Measurements from ENCODE around the gene ULK1. TPM values are rescaled to one million over a fixed set of nuclear protein-coding genes. Genes with fewer than 3 reads are reported as not detected.

ULK1 gene
- total RNA-seq, 1 donor = 11.7 TPM

DNA sequence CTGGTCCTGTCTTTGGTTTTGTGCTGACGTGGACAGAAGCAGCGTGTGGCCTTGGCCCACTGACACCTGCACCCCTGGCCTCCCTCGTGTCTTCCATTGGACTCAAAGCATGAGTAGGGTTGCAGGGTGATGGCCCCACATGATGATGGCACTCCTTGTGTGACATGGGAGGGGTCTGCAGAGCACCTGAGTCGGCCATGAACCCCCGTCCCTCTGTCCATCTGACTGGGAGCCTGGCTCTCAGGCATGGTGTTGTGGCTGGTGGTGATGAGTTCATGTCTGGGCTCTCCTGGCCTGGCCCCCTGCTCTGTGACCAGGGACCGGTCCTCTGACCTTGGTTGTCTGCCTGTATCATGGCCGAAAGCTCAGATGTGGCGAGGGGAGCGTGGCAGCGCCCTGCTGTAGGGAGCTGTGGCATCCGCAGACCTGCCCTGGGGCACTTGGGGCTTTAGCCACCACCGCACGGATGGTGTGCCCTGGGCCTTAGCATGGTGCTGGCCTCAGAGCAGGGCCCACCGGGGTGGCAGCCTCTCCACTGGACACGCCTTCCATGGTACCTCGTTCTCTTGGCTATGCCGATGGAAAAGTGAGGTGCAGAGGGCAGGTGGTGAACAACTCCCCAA lies 16.7 kb downstream of the ULK1 start:
- TF ChIP-seq, protein P1, sequence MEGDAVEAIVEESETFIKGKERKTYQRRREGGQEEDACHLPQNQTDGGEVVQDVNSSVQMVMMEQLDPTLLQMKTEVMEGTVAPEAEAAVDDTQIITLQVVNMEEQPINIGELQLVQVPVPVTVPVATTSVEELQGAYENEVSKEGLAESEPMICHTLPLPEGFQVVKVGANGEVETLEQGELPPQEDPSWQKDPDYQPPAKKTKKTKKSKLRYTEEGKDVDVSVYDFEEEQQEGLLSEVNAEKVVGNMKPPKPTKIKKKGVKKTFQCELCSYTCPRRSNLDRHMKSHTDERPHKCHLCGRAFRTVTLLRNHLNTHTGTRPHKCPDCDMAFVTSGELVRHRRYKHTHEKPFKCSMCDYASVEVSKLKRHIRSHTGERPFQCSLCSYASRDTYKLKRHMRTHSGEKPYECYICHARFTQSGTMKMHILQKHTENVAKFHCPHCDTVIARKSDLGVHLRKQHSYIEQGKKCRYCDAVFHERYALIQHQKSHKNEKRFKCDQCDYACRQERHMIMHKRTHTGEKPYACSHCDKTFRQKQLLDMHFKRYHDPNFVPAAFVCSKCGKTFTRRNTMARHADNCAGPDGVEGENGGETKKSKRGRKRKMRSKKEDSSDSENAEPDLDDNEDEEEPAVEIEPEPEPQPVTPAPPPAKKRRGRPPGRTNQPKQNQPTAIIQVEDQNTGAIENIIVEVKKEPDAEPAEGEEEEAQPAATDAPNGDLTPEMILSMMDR (IDR thresholded peaks at IDR 0.05; ENCODE audit: insufficient read depth, low read depth, low read length) = no peak
- DNase-seq (ENCODE audit: low read depth) = no peak
- H3K4me3 ChIP-seq (ENCODE audit: low read depth, low read length) = no peak overlapping the region

DNA sequence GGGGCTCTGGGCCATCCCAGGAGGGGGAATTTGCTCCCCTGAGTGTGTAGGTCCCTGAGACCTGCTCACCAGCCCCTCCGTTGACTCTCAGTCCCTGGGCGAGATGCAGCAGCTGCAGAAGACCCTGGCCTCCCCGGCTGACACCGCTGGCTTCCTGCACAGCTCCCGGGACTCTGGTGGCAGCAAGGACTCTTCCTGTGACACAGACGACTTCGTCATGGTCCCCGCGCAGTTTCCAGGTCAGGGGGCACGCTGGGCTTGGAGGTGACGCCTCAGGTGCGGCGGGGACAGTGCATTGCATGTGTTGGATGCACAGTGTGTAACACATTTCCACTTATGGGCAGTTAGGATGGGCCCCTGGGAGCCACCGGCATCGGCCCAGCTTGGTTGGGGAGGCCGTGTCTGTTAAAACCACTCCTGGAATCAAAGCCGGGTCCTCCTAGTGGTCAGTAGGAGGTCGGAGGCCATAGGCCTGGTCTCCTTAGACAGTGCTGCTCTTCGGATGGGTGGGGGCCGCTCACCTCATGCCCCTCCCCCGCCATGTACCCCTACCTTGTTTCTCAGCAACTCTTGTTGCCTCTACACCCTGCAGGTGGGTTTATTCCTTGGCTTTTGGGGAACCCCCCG lies 17.5 kb downstream of the ULK1 start:
- DNase-seq (ENCODE audit: low read depth) = no peak
- no peak overlapping the region for H3K4me3 ChIP-seq (ENCODE audit: low read depth, low read length)
- TF ChIP-seq, protein P1 (IDR thresholded peaks at IDR 0.05; ENCODE audit: insufficient read depth, low read depth, low read length) = peak; percentile 6

DNA sequence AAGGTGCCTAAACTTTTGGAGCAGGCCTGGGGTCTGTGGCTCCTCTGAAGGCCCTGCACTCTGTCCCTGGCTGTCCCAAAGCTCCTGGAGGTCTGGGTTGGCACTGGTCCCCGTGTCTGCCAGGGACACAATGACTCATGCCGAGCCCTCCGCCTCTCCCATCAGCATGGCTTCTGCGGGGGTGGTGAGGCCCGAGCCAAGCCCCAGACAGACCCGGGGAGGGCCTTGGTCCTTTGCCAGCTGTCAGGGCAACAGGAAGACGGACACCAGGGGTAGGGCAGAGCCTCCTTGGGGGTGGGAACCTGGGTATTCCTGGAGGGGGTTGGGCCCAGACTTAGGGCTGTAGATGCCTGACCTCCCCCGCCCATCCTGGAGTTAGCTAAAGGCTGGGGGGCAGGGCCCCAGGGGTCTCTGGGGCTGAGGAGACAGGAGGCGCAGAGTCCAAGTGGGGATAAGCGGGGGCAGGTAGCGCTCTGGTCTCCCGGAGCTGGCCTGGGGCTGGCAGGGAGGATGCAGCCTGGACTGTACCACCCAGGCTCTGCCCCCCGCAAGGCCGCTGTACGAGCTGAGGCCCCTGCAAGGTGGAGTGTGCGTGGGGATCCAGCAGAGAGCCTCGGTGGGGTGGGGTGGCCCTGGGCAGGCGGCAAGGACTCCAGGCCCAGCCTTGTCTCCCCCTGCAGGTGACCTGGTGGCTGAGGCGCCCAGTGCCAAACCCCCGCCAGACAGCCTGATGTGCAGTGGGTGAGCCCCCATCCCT lies 18.3 kb downstream of the ULK1 start:
- no peak overlapping the region for H3K4me3 ChIP-seq (ENCODE audit: low read depth, low read length)
- DNase-seq (ENCODE audit: low read depth) = peak; percentile 74
- TF ChIP-seq, protein P1 (IDR thresholded peaks at IDR 0.05; ENCODE audit: insufficient read depth, low read depth, low read length) = no peak

DNA sequence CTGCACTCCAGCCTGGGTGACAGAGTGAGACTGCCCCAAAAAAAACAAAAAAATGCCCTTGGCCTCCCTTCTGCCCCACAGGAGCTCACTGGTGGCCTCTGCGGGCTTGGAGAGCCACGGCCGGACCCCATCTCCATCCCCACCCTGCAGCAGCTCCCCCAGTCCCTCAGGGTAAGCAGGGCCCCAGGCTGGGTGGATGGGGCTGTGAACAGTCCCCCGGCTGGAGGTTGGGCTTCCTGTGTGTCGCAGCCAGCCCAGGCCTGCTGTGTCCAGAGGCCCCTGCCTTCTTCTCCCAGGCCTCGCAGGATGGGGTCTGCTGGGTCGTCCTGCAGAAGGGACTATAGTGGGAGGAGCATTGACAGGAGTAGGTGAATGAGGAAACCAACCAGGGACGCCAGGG lies 19.2 kb downstream of the ULK1 start:
- H3K4me3 ChIP-seq (ENCODE audit: low read depth, low read length) = no peak overlapping the region
- TF ChIP-seq, protein P1 (IDR thresholded peaks at IDR 0.05; ENCODE audit: insufficient read depth, low read depth, low read length) = no peak
- no peak for DNase-seq (ENCODE audit: low read depth)

DNA sequence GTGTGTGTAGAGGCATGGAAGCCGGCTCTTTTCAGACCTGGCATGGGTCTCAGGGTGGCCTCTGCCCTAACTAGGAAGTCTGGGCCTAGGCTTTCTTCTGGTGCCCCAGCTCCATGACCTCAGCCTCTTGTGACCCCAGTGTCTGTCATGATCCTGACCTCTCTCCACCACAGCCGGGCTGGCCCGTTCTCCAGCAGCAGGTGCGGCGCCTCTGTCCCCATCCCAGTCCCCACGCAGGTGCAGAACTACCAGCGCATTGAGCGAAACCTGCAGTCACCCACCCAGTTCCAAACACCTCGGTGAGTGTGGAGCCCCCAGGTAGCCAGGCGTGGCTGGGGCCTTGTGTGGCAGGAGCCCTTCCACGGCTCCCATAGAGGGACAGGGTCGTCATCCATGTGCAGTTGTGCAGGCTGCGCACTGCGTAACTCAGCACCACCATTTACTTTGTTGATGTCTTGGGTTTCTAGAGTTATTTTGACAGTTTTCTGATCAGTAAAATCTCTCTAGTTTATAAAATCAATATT lies 19.8 kb downstream of the ULK1 start:
- TF ChIP-seq, protein P1 (IDR thresholded peaks at IDR 0.05; ENCODE audit: insufficient read depth, low read depth, low read length) = no peak
- H3K4me3 ChIP-seq (ENCODE audit: low read depth, low read length) = no peak overlapping the region
- no peak for DNase-seq (ENCODE audit: low read depth)

DNA sequence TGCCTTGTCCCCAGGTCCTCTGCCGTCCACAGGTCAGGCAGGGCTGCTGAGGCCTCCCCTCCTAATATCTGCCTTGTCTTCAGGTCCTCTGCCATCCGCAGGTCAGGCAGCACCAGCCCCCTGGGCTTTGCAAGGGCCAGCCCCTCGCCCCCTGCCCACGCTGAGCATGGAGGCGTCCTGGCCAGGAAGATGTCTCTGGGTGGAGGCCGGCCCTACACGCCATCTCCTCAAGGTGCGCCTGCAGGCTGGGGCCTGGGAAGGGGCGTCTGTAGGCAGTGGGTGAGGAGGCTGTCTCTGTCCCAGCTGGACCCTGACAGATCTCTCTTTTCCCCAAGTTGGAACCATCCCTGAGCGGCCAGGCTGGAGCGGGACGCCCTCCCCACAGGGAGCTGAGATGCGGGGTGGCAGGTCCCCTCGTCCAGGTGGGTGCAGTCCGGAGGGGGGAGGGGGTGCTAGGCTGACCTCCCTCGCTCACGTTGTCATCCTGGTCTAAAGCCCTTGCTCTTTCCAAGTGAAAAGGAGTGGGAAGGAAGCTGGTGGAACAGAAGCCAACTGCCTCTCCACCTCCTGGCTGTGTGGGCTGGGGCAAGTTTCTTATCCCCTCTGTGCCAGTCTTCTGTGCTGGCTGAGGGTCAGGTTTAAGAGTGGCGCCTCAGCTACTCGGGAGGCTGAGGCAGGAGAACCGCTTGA lies 20.7 kb downstream of the ULK1 start:
- no peak for DNase-seq (ENCODE audit: low read depth)
- no peak overlapping the region for H3K4me3 ChIP-seq (ENCODE audit: low read depth, low read length)
- TF ChIP-seq, protein P1 (IDR thresholded peaks at IDR 0.05; ENCODE audit: insufficient read depth, low read depth, low read length) = no peak
